Activated CD4-positive, alpha-beta T cell treated with anti-CD3 and anti-CD28 coated beads for 24 hours (primary cell): ENCODE measurements around the gene HTR6.
"Not testable (repeated sequence)": the region's sequence is repeated elsewhere in the genome, so short reads cannot be mapped to it uniquely, and the experiment has no call there.

Experiments
- DNase-seq, 2 donors: peaks; one replicate each; pipeline ENCODE4 v3.0.0-alpha.2; 2020; ENCODE audit warnings: low read depth in 2 of 2

Gene HTR6

DNA sequence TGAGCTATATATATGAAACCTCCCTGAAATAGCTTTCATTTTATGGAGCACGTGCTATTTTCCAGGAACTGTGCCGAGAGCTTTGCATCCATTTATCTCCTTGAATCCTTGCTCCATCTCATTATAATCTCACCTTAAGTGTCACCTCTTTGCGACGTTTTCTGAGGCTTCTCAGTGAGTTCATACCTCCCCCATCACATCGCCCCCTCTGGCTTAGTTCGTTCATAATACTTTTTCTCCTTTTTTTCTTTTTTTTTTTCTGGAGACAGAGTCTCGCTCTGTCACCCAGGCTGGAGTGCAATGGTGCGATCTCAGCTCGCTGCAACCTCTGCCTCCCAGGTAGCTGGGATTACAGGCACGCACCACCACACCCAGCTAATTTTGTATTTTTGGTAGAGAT, 25.4 kb upstream of the HTR6 start:
- not testable (repeated sequence) for DNase-seq

DNA sequence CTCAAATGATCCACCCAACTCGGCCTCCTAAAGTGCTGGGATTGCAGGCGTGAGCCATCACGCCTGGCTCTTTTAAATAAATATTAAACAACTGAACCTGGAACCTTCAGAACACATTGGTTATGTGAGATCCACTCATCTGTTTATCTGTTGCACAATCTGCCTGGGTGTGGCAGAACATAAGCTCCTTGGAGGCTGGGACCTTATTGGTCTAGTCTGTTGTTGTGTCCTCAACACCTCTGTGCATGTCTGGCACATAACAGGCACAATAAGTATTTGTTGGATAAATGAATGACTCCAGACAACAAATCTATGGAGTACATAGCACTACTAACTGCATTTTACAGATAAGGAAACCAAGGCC, 24.7 kb upstream of the HTR6 start:
- no peak for DNase-seq

DNA sequence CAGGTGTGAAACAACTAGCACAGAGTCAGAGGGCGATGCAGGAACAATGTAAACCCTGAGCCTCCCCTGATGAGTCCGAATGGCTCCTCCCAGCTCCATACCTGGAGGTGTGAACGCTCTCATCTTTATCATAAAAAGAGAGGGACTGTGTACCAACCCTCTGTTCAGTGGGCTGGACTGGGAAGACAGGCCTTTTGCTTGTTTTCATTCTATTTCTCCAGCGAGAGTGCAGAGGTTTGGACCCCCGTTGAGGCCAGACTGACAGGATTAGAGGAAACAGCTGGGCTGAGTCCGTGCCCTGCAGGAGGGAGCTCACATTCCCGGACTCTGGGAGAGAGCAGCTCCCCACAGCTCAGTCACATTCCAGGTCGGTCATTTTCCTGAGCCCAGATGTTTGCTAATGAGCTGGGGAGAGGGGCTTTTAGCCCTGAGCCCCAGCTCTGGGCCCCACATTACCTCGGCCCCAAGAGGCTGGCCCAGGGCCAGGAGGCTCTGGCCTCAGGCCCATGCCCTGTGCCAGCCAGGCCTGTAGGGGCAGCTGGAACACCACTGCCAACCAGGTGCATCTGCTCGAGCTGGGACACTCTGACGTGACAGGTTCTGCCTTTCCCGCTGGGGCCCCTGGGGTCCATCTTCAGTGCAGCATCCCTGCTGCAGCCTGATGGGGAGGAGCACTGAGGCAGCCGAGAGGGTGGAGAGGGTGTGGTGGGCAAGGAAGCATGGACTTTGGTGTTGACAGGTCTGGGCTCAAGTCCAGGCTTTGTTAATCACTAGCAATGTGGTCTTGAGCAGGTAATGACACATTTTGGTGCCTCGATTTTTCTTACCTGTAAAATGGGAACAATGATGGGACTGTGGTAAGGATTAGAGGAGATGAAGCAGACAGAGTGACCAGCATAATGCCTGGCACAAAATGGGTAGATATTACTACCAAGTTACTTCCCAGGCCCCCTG, 24.0 kb upstream of the HTR6 start:
- DNase-seq: no peak

DNA sequence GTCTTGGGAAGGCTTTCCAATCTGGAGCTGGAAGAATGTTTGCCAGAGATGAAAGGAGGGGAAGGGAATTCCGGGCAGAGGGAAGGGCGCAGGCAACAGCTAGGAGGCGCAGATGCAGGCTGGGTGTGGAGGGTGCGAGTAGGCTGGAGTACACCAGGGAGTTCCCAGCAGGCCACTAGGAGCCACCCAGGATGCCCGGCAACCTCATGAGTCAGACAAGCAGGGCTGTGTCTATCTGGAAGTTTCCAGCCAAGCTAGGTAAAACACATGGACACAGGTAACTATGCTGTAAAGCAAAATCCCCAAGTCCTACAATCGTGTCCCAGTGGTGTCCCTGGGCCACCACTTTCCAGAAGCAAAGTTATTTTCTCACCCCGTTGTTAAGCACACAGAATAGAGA, 21.6 kb upstream of the HTR6 start:
- DNase-seq: no peak

DNA sequence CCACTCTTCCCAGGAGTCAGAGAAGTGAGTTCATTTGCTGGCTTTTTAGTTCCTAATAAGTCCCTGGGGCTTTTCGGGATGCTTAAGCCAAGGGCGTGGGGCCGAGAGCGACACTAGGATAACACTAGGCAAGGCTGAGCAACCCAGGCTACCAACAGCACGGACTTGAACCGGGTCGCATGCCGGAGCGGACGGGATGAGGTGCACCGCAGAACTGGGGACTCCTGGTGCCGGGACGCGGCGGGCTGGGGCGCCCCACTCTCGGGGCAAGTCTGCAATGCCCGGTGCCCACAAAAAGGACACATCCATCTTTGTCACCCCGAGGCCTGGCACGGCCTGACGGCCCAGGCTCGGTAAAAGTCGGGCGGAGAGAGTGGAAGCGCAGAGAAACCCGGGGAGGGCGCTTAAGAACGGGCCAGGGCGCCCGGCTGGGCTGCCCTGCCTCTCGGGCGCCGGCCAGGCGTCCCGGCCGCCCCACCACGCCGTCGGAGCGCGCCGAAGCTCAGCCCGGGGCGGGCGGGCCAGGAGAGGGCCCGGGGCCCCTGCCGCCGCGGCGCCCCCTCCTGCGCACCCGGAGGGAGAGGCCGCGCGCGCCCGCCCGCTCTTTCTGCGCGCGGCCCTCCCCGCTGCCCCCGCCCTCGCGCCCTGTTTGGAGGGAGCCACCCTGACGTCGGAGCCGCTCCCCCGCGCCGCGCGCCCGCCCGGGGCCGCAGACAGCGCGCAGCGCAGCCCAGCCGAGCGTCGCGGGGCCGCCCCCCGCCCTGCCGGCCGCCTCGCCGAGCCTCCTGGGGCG, 20.9 kb upstream of the HTR6 start, which contains the start of gene NBL1:
NBL1 (plus strand) TSS at position 710 of the 793 bp plus-strand sequence. CDS start 10,720 bp downstream, outside the sequence.
- peak; percentile 40 to 52 for DNase-seq

DNA sequence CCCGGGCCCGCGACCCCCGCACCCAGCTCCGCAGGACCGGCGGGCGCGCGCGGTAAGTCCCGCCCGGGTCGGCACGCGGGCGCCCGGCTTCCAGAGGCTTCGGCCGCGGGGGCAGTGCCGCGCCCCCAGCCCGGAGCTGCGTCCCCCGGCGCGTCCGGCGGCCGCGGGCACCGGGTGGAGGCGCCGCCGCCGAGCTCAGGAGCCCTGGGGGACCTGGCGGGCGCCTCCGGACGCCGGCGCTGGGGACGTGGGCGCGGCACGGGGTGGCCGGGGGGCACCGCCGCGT, 20.3 kb upstream of the HTR6 start:
- no peak for DNase-seq

DNA sequence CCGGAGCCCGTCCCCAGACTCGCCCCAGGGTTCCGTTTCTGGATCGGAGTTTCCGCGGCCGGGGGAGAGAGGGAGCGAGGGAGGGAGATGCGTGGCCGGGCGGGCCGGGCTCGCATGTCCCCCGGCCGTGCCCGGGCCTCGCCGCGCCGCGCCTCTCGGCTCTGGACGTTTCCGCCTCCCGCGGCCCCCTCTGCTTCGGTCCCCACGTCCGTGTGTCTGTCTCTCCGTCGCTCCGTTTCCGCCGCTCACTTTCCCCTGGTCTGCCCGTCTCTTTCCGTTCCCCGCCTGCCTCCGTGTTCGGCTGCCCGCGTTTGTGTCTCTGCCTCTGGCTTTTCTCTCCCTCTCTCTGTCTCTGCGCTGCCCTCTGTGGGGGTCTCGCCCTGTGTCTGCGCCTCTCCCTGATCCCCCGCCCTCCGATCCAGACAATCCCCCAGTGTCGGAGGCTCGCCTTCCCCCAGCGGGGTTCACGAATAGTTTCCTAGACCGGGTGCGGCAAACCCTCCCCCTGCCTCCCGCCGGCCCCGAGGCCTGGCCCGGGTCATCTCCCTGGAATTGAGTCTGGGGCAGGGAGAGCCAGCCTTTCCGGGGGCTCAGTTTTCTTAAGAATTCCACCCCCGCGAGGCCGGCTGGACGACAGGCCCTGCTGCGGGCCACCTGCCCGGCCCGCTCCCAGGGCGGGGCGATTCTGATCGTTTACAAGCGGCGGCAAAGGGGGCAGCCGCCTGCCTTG, 19.8 kb upstream of the HTR6 start:
- DNase-seq: peak in 1 of 2 donors; percentile 39

DNA sequence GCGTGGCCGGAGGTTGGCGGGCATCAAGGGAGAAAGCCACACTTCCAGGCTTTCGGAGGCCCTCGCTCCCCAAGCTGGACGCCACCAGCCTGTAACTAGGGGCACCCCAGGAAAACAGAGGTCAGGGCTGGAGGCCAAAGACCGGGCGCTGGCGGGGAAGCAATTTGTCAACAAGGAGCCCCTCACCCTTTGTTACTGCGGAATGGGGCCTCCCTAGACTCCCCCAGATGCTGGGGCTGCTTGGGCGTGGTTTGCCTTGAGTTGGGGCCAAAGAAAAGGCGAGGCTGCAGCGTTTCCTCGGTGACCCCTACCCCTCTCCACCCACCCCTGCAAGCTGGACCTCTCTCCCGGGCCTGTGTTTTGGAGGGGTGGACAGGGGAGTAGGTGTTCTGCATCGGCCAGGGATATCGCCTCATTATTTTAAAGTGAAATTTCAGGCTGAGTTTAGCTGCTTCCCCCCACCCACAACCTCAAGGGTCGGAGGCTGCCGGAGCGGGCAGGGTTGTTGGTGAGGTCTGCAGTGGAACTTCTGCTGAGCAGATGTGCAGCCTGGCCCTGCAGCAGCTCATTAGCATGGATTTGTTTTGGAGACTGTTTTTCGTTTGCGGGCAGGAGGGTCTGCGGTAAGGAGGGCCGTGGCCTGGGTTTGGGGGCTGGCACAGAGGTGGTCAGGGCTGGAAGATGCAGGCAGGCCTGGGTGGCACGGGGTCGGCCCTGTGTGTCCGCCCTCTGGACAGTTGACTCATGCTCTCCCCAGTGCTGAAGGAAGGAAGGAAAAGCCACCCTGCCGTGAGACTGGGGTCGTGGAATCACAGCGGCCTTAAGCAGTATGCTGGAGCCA, 19.0 kb upstream of the HTR6 start:
- DNase-seq: no peak

DNA sequence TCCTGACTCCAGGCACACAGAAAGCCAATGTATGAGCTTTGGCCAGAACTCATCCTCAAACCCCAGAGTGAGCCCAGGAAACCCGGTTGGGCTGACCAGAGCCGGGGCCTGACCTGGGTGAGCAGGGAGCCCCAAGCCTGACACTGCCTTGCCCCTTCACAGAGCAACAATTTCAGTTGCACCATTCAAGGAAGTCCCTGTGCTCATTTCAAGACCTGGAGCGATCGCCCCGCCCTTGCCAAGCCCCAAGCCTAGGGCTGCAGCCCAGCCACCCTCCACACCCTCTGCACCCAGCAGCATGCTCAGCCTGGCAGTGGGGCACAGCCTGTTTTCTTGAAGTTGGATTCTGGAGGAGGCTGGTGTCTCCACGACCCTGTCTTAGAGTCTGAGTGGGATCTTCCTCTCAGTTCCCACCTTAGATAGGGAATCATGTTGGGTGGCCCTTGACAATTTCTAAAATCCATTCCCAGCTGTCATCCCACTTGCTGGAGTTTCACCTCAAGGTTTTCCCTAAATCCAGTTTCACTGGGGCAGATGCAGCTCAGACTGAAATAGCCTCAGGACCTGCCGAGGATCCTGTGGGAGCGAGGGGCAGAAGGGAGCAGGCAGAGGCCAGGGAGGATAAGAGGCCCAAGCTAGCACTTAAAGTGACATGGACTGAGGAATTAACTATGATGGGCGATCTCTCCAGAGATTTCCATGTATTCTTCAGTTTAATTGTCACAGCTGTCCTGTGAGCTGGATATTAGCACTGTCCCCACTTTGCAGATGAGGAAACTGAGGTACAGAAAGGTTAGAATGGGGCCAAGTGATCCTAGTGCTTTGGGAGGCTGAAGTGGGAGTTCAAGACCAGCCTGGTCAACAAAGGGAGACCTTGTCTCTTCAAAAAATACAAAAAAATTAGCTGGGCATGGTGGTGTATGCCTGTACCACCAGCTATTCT, 18.0 kb upstream of the HTR6 start:
- DNase-seq: no peak

DNA sequence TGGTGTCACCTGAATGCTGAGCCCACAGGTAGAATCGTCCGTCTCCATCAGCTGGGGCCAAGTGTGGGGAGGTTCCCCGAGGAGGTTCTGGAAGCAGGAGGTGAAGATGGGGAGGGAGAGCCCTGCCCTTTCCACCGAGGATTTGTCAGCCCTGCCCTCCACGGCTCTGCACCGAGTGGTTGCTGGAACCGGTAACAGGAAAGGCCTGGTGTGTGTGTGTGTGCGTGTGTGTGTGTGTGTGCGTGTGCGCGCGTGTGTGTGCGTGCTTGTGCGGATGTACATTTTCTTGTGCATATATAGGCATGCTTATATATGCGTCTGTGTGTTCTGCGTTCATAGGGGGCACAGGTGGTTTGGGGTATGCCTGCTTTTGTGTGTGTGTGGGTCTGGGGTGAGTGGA, 17.0 kb upstream of the HTR6 start:
- no peak for DNase-seq

DNA sequence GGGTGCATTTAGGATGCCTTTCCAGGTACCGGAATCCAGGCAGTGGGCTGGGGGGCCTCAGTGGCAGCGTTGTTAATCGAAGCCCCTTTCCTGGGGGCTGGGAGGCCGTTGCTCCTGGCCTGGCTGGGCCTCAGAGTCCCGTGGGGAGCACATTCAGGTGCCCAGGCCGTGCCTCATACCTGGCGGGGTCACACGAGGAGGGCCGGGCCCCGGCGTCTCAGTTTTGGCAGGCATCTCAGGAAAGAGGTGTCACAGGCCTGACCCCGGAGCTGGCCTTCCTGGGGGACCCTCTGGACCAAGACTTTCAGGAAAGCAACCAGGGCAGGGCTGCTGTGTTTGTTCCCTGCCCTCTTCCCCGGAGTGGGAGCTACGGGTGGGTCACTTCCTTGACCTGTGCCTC, 16.4 kb upstream of the HTR6 start:
- no peak for DNase-seq

DNA sequence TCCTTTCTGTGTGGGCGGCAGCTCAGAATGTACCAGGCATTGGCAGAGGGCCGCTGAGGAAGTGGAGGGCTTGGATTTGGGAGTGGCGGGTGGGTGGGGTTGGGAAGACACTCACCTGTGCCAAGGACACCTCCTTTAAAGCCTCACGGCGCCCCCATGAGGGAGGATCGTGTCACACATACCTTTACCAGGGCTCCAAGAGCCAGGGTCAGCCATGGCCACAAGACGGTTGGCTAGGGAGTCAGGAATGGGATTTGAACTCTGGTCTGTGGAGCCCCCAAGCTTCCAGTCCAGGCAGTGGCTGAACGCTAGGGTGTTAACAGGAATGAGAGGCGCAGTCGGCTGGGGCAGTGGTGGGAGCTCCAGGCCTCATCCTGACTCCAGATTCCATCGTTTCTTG, 16.0 kb upstream of the HTR6 start:
- DNase-seq: no peak

DNA sequence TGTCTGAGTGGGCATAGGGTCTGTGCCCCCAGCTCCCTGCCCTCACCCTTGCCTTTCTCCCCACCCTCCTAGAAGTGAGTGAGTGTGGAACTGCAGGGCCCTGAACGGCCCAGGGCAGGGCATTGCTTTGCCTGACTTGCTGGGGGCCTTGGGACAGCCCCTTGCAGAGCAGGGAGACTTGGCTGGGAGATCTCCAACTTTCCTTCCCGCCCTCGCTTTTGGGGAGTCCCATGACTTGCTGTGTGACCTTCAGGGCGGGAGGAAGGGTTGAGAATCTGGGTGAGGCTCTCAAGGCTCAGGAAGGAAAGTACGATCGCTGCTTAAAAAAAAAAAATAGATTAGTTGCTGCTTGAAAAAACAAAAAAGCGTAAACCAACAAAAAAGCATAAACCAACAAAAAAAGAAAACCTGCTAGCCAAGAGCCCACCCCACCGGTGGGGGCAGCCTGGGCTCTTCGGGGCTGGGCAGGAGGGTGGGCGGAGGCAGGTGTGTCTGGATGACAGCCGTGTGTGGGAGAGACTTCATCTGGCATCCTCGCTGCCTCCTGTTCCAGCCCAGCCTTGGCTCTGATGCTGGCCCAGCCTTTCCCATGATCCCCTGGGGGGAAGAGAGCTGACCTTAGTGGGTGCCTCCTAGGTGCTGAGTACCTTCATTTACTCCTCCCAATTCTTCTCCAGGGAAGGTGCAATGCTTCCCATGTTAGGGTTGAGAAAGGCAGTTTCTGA, 14.1 kb upstream of the HTR6 start:
- DNase-seq: no peak

DNA sequence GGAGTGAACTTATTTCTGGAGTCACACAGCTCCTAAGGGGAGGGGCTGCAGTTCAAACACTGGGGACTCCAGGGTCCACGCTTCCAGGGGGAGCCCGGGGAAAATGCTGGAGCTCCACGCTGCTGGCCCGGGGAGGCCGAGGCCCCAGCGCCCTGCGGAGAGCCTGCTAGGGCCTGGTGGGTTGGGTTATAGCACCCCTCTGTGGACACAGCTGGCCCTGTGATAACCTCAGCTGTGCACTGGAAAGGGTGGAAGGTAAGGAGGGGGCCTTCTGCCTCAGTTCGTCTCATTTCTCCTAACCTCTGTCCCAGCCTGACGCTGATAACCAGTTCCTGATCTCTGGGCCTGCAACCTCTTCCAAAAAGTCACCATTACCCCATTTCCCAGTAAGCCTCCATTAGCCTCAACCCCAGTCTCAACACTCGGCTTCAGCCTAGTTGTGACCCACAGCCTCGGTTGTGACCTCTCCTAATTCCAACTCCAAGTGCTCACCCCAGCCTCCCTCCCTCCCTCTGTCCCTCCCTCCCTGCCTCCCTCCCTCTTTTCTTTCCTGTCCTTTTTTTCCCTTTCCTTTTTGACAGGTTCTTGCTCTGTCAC, 13.4 kb upstream of the HTR6 start:
- DNase-seq: no peak

DNA sequence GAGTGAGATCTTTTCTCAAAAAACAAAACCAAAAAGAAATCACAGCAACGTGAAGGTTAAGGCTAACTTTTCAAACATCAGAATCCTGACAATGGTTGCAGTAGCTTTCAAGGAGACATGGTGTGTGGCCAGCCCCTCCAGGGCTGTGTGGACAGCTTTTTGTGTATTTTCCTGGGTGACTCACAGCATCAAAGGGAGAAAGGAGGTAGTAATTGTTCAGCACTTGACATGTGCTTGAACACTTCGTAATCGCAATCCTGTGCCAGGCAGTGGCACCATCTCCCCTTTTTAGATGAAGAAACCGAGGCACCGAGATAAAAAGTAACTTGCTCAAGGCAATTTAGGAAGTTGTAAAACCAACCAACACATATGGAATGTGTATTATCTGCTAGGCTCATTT, 10.3 kb upstream of the HTR6 start:
- no peak for DNase-seq

DNA sequence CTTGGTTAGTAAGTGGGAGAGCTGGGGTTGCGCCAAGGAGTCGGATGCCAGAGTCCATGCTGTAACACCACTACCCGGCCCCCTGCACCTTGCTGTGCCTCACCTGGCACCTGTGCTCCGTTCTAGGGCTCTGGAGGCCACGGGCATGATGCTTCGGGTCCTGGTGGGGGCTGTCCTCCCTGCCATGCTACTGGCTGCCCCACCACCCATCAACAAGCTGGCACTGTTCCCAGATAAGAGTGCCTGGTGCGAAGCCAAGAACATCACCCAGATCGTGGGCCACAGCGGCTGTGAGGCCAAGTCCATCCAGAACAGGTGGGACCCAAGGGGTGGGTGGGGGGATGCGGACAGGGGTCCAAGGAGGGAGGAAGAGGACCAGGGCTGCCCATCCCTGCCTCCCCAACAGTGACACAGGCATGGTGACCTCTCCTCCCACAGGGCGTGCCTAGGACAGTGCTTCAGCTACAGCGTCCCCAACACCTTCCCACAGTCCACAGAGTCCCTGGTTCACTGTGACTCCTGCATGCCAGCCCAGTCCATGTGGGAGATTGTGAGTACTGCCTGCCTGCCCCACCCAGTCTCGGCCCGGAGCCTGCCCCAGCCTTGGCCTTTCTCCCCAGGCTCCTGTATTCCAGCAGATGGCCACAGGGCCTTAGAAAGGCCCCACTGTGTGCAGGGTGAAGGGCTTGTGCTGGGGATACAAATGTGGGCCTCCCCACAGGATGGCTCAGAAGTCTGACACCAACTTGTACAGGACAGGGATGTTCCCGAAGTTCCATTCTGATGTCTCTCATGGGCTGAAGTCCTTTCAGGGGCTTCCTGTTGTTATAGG, 9.6 kb upstream of the HTR6 start:
- DNase-seq: no peak

DNA sequence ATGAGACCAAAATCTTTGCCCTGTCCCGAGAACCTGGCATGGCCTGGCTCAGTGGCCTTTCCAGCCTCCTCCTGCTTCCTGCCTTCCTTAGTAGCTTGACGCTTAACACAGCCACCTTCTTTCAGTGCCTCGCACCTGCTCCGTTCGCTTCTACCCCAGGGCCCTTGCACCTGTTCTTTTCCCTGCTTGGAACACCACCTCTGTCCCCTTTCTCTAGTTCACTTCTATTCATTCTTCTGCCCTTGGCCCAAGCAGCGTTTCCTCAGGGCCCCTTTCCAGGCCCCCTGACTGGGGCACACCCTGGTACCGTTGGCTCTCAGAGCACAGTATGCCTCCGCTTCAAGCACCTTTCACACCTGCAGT, 9.0 kb upstream of the HTR6 start:
- DNase-seq: no peak

DNA sequence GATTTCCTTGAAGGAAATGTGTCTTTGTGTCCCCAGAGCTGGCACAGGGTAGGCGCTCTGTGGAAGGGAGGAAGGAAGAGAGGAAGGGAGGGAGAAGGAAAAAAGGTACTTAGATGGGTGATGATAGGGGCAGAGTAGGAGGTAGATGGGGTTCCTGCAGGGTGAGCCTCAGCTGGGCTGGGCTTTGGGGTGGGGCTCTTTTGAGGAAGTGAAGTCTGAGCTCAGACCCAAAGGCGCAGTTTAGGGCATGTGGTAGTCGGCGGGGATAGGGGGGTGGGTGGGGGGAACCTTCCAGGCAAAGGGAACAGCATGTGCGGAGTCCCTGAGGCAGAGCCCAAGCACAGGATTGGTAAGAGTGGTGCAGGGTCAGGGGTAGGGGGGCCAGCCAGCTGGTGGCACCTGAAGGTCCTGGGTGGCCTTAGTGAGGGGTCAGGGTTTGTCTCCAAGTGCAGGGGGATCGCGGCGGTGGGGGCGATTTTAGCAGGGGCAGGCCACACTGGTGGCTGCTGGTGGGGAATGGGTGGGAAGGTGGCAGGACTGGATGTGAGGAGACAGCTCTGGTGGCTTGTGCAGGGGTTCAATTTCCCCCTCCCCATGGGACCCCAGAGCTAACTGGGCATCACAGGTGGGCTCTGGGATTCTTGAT, 8.4 kb upstream of the HTR6 start:
- DNase-seq: no peak
